GM19397 (cell line): ENCODE measurements around the gene TAS2R14.

Experiments
- ATAC-seq: cut with Tn5 transposase; IDR thresholded peaks from one replicate; pipeline ENCODE4 v1.9.1; 2021; ENCODE audit warnings: mild to moderate bottlenecking, moderate library complexity; ENCODE audit not compliant: unreplicated experiment

The TAS2R14 gene, protein sequence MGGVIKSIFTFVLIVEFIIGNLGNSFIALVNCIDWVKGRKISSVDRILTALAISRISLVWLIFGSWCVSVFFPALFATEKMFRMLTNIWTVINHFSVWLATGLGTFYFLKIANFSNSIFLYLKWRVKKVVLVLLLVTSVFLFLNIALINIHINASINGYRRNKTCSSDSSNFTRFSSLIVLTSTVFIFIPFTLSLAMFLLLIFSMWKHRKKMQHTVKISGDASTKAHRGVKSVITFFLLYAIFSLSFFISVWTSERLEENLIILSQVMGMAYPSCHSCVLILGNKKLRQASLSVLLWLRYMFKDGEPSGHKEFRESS

DNA sequence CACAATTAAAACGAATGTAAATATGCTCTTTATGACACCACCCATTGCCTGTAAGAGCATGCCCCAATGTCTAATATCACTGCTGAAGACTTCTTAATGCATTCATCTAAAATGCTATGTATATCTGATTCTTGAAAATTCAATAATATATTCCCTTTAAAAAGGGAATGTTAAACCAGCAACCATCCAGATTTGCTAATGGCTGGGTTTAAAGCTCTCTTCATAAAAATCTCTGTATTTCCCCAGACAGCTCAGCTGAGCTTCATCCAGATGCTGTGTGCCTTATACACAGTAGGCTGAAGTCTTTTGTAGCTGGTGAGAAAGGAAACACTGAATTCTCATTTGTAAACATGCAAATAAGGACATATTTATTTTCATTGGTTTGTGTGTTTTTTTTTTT, at the start of gene TAS2R14:
TSS of gene TAS2R14 (minus strand) at position 101 of the 400 bp plus-strand sequence. CDS start at position 45, 56 bp downstream.
- no peak for ATAC-seq

DNA sequence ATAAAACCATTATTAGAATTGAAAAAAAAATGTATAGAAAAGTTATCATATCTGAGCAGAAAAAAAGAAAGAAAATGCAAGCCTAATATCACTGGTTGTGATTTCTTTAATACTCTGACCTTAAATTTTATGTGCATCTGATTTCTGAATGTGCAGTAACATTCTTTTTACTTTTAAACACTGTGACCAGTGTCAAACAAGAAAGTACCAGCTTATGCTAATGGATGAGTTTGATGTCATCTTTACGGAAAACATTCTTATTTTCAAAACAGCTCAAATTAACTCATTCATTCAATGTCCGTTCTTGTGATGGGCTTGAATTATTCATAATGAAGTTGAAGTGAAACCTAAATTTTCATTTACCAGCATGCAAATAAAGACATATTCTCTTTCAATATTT, 47.7 kb upstream of the TAS2R14 start, which contains the start of gene TAS2R50:
TSS of gene TAS2R50 (minus strand) at position 101 of the 400 bp plus-strand sequence. CDS start at position 49, 52 bp downstream.
- ATAC-seq = no peak

DNA sequence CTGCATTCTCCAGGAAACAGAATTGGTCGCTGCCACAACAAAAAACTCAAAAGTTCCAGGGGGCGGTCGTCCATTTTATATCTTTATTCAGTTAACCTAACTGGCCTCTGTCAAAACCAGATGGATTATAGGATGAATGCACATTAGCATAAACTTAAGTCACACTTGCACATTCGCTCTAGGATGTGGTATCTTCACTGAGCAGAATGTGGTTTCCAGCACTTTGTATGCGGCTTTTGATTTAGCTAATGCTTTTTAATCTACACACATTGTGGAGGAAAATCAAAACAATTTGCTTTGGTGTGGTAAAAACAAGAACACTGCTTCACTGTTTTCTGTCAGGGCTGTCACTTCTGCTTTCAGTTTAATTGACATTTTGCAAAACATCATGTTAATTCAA, 43.2 kb upstream of the TAS2R14 start:
- no peak for ATAC-seq

DNA sequence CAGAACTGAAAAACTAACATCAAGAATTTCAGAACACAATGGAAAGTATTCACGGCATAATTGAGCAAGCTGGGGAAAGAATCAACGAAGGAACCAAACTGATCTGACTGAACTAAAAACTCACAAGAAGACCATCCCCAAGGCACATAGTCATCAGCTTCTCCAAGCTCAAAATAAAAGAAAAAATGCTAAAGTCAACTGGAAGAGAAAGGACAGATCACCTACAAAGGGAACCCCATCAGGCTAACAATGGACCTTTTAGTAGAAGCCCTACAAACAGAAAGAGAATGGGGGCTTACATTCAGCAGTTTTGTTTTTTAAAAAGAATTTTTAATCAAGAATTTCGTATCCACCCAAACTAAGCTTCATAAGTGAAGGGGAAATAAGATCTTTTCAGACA, 35.9 kb upstream of the TAS2R14 start:
- no peak for ATAC-seq

DNA sequence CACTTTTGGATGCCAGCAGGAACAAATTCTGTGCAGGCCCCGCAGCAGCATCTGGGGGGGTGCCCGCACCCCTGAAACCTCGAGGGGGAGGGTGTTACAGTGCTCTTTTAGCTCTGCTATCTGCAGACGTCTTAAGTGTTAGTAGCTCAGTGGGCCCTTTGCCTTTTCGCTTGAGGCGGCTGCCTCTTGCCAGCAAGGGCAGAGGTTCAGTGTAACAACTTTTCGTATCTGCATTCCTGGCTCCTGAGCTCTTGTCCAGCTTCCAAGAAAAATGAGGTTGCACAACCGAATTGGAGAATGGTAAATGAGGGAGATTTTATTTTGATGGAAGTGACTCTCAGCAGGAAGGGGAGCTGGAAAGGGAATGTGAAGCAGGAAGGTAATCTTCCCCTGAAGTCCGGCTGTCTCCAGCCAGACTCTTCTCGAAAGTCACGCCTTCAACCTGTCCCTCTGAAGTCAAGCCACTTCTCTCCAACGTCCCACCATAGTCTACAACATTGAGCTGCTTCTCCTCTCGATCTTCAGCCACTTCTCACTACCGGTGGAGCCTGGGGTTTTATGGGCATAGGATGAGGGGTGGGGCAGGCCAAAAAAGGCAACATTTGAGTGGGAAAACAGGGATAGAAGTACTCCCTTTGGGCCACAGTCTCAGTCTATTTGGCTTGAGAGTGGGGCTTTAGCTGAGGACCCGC, 29.8 kb upstream of the TAS2R14 start:
- ATAC-seq = no peak

DNA sequence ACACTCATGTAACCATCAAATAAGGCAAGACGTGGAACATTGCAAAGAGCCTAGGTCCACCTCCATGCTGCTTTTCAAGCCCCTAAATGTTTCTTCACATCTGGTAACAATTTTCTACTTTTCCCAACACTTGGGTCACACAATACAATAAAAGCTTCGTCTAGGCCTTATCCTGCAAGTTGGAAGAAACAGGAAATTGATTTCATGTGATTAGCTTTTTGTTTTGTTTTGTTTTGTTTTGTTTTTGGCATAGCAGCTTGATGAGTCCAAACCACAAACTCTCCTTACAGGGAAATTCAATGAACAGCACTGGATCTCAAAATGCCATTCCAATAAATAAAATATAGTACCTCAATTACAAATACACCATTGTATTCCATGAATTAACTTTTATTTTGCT, 28.3 kb upstream of the TAS2R14 start:
- no peak for ATAC-seq

DNA sequence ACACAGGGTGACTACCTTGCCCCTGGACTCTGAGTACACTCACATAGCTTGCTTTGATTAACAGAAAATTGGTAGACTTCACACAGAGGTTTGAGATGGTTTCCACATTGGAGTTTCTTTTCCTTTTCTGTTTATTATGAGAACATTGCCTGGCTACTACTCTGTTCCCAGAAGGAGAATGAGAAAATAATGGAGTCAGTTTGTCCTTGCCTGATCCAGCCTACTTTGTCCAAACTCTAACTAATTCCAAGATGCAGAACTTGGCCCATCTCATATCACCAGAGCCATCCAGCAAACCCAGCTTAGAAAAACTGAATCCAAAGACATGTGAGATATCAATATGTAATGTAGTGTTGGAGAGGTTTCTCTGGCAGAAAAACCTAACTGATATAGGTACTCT, 27.3 kb upstream of the TAS2R14 start:
- no peak for ATAC-seq

DNA sequence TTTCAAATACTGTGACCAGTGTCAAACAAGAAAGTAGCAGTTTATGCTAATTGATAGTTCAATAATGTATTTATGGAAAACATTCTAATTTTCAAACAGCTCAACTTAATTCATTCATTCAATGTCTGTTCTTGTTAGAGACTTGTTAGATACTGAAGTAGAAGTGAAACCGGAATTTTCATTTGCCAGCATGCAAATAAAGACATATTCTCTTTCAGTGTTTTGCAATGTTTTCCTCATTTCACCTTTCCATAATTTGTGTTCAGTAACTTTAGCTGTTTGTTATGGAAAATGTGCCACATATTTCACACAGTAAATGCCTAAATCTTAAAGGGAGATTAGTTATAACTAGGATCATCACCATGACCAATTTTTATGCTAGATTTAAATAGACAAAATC, 26.4 kb upstream of the TAS2R14 start:
- ATAC-seq = no peak

DNA sequence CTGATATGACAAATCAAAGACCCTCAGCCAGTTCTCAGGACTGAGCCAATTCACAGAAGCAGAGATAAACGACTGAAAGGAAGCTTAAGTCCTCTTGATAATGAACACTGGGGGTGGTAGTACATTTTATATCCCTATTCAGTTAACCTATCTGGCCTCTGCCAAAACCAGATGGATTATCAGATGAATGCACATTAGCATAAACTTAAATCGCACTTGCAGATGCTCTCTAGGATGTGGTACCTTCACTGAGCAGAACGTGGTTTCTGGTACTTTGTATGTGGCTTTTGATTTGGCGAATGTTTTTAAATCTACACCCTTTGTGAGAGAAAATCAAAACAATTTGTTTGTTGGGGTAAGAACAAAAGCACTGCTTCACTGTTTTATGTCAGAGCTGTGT, 21.1 kb upstream of the TAS2R14 start:
- ATAC-seq = no peak

DNA sequence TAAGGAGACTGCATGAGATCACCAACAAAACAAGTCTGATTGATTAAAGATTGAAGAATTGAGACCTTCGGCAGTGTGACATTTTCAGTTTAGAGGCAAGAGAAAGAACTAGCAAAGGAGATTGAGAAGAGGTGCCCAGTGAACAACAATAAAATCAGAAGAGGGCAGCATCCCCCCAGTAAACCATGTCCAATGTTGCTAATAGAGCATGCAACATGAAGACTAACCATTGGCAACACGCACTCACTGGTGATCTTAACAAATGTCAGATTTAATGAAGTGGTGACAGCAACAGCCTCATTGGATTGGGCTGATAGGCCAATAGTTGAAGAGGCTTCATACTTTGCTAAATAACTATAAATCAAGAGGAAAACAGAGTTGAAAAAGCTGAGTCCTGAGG, 20.7 kb upstream of the TAS2R14 start:
- ATAC-seq = no peak

DNA sequence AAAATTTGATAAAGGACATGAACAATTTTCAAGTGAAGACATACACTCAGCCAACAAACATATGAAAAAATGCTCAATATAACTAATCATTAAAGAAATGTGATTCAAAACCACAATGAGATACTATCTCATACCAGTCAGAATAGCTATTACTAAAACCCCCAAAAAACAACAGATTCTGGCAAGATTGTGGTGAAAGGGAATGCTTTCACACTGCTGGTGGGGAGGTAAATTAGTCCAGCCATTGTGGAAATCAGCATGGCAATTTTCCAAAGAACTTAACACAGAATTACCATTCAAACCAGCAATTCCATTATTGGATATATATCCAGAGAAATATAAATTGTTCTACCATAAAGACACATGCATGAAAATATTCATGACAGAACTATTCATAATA, 18.7 kb upstream of the TAS2R14 start:
- no peak for ATAC-seq

DNA sequence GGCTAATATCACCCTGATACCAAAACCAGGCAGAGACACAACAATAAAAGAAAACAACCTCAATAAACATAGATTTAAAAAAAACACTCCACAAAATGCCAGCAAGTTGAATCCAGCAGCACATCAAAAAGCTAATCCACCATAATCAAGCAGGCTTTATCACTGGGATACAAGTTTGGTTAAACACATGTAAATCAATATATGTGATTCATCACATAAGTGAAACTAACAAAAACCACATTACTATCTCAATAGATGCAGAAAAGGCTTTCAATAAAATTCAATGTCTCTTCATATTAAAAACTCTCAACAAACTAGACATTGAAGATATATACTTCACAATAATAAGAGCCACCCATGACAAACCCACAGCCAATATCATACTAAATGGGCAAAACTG, 17.0 kb upstream of the TAS2R14 start:
- no peak for ATAC-seq

DNA sequence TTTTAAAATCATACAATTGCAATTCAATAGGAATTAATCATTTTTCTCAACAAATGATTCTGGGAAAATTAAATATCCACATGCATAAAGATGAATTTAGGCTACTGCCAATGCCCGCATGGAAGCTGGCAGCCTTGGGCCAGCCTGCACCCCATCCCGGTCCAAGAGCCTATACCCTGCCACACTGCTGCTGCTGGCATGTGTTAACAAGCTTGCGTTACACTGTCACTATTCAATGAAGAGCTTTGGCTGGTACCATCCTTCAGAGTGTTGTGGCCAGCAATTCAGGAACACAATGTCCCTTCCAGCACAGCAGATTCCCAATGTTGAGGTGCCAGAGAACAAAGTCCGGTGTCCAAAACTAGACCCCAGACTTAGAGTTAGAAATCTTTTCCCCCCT, 13.6 kb upstream of the TAS2R14 start:
- ATAC-seq = no peak

DNA sequence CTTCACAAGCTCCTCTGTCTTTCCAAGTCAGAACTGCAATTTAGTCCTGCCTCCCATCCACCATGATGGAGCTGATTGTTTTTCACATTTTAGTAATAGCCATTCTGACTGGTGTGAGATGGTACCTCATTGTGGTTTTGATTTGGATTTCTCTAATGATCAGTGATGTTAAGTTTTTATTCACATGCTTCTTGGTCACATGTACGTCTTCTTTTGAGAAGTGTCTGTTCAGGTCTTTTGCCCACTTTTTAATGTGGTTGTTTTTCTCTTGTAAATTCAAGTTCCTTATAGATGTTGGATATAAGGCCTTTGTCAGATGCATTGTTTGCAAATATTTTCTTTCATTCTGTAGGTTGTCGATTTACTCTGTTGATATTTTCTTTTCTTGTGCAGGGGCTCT, 4.1 kb upstream of the TAS2R14 start:
- no peak for ATAC-seq

DNA sequence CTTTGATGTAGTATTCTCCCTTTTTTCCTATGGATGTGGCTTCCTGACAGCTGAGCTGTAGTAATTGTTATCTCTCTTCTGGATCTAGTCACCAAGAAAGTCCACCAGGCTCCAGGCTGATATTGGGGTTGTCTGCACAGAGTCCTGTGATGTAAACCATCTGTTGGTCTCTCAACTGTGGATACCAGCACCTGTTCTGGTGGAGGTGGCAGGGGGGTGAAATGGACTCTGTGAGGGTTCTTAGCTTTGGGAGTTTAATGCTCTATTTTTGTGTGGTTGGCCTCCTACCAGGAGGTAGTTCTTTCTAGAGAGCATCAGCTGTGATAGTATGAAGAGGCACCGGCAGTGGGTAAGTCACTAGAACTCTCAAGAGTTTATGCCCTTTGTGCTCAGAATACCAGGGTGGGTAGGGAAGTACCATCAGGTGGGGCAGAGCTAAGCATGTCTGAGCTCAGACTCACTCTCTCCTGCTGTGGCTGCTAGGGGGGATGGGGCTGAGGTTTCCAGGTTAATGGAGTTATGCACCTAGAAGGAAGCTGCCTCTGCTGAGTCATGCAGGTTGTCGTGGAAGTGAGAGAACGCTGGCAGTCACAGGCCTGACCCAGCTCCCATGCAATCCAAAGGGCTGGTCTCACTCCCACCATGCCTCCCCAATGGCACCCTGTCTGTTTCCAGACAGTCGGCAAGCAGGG, 3.0 kb upstream of the TAS2R14 start:
- ATAC-seq = no peak

DNA sequence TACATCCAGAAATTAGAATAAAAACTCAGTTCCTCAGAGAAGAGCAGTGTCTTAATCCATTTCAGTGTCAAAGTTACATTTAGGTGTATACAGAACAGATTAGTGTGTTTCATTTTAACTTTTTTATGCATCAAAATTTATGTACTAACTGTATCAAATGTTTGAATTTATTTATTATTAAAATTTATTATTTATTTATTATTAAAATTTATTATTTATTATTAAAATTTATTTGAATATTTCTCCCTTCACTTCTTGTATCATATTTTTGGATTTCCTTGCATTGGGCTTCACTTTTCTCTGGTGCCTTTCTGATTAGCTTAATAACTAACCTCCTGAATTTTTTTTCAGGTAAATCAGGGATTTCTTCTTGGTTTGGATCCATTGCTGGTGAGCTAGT, 2.3 kb upstream of the TAS2R14 start:
- ATAC-seq = no peak

DNA sequence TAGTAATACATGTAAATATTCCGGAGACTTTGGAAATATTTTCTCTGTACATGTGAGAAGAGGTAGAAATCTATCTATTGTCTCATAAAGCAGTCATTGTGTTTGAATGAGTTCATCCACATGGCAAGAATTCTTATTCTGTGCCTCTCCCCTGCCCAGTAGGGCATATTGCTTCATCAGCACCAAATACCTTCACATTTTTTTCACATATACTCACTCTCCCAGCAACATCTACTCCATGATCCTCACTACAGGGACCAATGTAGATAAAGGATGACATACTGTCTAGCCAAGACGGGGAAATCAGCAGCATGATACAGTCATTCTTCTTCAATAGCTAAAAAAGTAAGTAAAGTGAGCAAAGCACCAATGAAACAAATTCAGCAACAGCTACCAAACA, 1.3 kb upstream of the TAS2R14 start:
- no peak for ATAC-seq

DNA sequence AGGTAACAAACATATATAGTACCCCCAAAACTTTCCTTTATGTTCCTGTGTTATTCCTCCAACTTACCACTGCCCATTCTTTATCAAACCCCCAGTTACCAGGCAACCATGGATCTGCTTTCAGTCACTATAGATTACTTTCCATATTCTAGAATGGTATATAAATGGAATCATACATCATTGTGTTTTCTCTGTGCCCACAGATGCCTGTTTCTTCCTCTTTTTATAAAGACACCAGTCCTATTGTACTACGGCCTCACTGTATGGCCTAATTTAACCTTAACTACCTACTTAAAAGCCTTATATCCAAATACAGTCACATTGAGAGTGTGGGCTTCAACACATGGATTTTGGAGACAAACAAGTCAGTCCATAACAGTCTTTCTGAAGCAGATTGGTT, 2.6 kb downstream of the TAS2R14 start:
- ATAC-seq = no peak

DNA sequence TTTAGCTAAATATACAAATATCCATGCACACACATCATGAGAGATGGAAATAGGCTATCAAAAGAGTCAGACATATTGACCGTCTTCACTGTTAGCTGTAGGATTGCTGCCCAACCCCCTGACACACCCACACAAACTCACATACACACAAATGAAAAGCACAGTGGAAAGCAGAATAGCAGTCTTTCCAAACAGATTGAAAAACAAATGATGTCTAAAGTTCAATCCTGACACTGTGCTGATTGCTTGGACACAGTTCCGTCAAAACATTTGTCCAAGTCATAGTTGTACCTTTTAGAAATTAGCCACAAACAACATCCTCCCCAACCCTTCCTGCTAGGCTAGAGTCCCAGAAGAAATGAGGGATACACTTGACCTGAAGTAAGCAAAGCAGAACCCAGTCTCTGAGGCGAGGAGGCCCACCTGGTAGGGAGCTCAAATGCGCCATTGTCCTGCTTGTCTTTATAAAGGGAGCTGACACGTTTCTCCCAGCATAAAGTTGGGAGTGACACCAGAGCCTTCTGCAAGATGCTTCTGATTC, 10.2 kb downstream of the TAS2R14 start, which contains the start of gene PRH2:
TSS of gene PRH2 (plus strand) at position 491 of the 541 bp plus-strand sequence. CDS start at position 529, 38 bp downstream.
- ATAC-seq = no peak

DNA sequence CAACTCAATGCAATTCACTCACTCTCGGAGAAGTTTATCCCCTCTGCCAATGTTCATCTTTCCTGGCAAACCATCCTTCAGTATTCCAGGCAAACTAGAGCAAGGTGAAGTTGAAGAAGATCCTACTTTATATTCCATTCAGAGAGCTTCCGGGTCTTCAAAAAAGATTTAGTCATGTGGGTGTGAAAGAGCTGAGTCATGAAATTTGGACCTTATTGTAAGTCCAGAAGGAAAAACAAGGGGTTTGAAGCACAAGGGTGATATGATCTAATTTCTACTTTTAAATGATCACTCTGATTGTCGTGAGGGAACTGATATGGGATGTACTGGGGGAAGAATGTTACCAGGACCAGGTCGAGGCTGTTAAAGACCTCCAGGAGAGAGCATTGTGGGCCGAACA, 12.8 kb downstream of the TAS2R14 start:
- no peak for ATAC-seq

DNA sequence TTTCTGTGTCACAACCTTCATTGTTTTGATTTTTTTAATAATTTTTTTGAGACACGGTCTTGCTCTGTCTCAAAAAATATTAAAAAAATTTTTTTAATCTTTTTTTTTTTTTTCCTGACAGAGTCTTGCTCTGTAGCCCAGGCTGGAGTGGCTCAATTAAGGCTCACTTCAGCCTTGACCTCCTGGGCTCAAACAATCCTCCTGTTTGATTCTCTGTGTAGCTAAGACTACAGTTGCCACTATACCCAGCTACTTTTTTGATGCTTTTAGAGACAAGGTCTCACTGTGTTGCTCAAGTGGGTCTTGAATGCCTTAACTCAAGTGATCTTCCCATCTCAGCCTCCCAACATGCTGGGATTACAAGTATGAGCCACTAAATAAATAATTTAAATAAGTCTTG, 19.3 kb downstream of the TAS2R14 start:
- ATAC-seq = no peak

DNA sequence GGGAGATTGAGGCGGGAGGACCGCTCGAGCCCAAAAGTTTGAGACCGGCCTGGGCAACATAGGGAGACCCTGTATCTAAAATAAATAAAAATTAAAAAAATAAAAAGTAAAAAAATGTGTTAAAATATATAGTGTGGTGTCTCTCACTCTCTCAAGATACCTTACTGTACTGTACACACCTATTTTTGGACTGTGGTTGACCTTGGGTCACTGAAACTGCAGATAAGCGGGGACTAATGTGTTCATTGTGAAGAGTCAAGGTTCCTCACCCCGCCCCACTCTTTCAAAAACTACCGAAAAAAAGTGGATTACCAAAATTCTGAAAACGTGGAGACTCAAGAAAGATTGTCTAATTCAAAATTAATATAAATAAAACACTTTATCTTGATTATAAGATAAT, 28.7 kb downstream of the TAS2R14 start:
- ATAC-seq = no peak
